Left renal cortex interstitium (tissue), 4 donors: ENCODE measurements around the gene IPP. TPM values are rescaled to one million over a fixed set of nuclear protein-coding genes. Genes with fewer than 3 reads are reported as not detected.
A peak's percentile ranks its signal among the peaks of the same experiment; 100 is the strongest.
"Not testable (repeated sequence)": the region's sequence is repeated elsewhere in the genome, so short reads cannot be mapped to it uniquely, and the experiment has no call there.

ENCODE experiments used
- DNase-seq, 4 donors: peaks; one replicate each; pipeline ENCODE4 v3.0.0-alpha.2; 2013; ENCODE audit warnings: low read depth in 4 of 4, low spot score in 2 of 4, missing footprints in 1 of 4
- polyA plus RNA-seq, 4 donors: library from polyadenylated mRNA; unstranded; fragments of 120-200 nt; gene quantifications; one replicate each; pipeline ENCODE4 v1.2.1, GENCODE V29; 2013; ENCODE audit not compliant: insufficient read length in 4 of 4

Gene IPP
- polyA plus RNA-seq, 4 donors = 25.0 to 31.3 (median 27.4) TPM

DNA sequence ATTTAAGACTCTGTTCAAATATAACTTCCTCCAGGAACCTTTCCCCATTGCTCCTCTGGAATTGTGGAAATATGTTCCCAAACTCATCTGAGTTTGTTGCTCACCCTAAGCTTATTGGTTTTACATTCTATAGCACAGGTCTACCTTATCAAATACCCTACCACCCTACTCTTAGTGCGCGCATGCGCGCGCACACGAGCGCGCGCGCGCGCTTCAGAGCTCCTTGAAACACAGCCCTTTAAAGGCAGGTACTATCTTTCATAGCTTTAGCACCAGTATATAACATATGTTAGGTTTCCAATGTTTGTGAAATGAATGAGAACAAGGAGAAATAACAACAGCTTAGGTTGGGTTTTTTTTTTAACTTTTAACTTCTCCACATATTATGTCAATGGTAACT lies 3.5 kb downstream of the IPP start:
- no peak for DNase-seq

DNA sequence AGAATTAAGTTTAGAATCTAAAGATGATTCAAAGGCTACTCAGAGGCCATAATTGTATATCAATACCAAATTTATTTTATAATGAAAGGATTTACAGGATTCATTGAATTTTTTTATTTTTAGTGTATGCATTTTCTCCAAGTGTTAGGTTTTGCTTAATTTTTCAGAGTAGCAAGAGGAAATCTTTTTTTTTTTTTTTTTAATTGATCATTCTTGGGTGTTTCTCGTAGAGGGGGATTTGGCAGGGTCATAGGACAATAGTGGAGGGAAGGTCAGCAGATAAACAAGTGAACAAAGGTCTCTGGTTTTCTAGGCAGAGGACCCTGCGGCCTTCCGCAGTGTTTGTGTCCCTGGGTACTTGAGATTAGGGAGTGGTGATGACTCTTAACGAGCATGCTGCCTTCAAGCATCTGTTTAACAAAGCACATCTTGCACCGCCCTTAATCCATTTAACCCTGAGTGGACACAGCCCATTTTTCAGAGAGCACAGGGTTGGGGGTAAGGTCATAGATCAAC lies 10.8 kb downstream of the IPP start:
- DNase-seq = not testable (repeated sequence)

DNA sequence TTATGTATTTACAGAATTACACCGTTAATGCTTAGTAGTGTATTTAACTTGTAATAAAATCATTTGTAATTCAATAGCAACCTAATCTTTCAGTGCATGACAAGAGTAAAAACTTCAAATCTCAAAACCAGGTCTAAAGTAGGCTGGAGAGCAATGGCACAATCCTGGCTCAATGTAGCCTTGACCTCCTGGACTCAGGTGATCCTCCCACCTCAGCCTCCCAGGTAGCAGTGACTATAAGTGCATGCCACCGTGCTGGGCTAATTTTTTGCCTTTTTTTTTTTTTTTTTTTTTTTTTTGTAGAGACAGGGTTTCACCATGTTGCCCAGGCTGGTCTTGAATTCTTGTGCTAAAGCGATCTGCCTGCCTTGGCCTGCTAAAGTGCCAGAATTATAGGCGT lies 11.3 kb downstream of the IPP start:
- DNase-seq = no peak

DNA sequence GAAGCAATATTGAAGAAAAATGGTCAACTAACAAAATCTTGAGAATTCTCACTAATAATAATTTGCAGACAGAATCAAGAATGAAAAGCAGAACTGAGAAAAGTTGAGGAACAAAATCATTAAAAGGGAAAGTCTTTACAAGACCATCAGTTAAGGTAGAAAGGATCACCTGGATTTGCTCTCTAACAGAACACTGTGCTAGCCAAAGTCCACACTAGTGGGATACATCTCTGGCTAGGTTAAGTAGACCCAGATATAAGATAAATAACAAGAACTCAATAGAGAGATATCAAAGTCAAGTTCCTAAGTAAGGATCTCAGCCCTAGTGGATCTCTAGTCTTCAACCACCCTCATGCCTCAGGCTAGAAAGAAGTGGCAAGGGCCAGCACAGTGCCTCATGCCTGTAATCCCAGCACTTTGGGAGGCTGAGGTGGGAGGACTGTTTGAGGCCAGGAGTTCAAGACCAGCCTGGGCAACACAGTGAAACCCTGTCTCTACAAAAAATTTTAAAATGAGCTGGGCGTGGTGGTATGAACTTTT lies 19.6 kb downstream of the IPP start:
- DNase-seq = no peak

DNA sequence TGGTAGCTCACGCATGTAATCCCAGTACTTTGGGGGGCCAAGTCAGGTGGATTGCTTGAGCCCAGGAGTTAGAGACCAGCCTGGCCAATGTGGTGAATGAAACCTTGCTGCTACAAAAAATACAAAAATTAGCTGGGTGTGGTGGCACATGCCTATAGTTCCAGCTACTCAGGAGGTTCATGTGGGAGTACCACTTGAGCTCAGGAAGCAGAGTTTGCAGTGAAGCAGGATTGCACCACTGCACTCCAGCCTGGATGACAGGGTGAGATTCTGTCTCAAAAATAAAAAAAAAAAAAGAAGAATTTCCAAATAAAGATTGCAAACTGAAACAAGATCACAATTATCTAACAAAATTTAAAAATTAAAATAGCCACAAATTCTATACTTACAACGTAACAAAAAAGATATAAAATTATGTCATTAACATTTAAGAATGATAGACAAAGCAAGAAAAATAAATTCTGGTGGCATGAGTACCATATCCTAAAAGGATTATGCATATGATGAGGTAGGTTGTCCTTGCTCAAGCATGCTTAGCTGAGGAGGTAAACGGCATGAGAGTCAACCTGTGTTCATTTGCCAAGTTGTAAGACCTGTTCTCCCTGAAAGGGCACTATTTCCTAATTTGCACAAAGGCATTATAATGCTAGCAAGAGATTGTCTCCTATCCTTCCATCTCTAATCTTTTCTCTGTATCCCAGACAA lies 20.2 kb downstream of the IPP start:
- peak in 1 of 4 donors; percentile 17 for DNase-seq

DNA sequence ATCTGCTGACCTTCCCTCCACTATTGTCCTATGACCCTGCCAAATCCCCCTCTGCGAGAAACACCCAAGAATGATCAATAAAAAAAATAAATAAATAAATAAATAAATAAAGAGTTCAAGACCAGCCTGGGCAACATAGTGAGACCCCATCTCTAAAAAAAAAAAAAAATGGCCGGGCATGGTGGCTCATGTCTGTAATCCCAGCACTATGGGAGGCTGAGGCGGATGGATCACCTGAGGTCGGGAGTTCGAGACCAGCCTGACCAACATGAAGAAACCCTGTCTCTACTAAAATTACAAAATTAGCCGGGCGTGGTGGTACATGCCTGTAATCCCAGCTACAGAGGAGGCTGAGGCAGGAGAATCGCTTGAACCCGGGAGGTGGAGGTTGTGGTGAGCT lies 24.4 kb downstream of the IPP start:
- DNase-seq = not testable (repeated sequence)

DNA sequence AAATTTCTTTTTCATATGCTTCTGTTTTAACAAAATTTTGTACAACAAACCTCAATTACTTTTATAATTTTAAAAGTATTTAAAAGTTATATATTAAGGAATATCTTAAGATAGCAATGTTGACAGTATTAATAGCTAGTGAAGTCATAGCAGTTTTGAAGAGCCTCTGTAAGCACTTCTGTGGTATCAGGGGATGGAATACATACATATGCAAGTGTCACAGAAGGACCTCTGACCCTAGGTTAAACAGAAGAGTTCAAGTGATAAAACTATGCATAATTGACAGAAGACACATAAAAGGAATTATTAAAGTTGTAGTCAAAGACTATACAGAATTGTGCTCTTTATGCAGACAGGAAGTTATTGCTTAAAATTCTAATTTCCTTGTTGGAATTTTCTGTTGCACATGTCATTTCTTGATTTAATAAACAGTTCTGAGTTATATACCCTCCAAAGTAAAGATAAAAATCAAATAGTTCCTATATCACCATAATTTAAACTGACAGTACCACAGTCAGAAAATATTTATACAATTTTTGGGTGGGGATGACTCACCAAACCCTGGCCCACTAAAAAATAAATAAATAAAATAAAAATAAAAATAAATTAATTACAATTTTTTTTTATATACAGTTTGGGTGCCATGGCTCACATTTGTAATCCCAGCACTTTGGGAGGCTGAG lies 27.1 kb downstream of the IPP start:
- DNase-seq = no peak

DNA sequence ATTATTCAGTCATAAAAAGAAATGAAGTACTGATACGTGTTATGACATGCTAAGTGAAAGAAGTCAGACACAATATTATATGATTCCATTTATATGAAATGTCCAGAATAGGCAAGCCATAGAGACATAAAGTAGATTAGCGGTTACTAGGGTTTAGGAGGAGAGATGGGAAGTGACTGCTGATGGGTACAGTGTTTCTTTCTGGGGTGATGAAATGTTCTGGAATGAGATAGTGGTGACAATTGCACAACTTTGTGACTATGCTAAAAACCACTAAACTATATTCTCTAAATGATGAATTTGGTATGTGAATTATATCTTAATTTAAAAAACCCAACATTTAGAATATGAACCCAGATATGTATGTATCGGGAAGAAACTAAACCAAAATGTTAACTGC lies 27.6 kb downstream of the IPP start:
- DNase-seq = no peak

DNA sequence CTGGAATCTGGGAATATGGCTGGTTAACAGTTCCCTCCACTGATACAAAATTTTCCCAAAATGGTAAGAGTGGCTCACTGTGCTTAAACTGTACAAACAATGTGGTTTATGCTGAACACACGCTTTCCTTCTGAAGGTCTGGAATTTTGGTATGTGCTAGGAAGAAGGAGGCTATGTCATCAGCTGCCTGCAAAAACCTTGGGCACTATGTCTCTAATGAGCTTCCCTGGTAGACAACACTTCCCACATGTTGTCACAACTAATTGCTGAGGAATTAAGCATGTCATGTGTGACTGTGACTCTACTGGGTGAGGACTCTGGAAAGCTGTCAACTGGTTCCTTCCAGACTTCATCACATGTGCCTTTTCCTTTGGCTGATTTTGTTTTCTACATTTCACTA lies 29.2 kb downstream of the IPP start:
- no peak for DNase-seq

DNA sequence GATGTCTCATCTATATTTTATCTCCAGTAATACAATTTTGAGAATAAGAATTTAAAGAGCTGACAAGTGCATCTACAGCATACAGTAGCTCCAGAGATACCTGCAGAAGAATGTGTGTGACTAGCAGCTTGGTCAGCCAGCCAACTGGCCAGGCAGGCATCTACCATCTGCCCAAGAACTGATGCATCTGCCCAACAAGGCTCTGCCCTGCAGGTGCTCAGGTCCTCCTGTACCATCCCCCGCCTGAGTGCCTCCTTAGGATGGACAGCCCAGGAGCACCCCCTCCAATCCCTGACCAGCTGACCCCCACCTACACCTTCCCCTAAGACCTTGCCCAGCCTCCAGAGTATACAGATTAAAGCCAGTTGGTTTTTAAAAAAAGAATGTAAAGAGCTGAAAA lies 32.2 kb downstream of the IPP start:
- no peak for DNase-seq

DNA sequence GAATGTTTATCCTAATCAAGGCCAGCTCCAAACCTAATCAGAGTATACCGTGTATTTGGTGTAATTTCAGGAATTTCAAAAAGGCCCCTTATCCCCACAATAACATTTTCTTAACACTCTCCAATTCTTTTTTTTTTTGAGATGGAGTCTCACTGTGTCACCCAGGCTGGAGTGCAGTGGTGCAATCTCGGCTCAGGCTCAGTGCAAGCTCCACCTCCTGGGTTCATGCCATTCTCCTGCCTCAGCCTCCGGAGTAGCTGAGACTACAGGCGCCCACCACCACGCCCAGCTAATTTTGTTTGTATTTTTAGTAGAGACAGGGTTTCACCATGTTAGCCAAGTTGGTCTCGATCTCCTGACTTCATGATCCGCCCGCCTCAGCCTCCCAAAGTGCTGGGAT lies 33.1 kb downstream of the IPP start:
- not testable (repeated sequence) for DNase-seq

DNA sequence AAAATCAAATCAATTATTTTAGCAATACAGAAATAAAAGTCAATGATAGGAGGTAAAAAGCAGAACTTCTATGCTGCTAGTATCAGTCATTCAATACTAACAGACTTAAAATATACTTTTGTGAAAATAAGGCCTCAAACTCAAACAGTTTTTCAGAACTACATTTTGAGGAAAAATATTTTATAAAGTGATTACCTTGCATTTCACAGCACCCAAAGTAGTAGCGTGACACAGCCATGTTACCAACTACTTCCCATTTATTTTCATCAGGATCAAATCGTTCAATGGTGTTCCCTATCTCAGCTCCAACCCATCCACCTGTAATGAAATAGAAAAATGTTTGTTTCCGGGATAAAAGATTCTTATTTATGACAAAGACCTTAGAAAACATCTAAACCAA lies 33.8 kb downstream of the IPP start:
- DNase-seq = no peak

DNA sequence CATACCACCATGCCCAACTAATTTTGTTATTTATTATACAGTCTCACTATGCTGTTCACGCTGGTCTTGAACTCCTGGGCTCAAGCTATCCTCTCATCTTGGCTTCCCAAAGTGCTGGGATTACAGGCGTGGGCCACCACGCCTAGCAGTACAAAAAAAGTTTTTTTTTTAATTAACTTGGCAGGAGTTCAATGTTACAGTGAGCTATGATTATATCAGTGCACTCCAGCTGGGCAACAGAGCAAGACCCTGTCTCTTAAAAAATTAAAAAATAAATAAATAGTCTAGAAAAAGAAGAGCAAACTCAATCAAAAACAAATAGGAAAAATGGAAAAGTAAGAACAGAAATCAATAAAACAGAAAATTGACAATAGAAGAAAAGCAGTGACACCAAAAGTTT lies 36.7 kb downstream of the IPP start:
- no peak for DNase-seq

DNA sequence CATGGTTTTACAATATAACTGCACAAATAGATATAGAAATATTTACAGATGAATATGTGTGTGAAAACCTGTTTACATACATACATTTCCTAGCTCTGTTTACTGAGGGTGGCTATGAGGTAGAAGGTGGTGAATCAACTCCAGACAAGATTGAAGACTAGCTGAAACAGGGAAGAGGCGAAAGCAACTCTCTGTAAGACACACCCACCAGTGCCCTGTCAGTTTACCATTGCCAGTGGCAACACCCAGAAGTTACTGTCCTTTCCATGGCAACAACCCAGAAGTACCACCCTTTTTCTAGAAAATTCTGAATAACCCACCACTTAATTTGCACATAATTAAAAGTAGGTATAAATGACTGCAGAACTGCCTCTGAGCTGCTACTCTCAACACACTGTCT lies 45.8 kb downstream of the IPP start:
- no peak for DNase-seq

DNA sequence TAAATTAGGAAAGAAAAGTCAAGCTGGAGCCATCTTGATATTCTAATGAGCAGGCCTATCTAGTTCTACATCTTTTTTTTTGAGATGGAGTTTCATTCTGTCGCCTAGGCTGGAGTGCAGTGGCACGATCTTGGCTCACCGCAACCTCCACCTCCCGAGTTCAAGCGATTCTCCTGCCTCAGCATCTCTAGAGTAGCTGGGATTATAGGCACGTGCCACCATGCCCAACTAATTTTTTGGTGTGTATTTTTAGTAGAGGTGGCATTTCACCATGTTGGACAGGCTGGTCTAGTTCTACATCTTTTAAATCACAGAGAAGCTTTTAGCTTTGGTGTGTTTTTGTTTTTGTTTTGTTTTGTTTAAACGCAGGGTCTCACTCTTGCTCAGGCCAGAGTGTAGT lies 55.6 kb downstream of the IPP start:
- DNase-seq = no peak

DNA sequence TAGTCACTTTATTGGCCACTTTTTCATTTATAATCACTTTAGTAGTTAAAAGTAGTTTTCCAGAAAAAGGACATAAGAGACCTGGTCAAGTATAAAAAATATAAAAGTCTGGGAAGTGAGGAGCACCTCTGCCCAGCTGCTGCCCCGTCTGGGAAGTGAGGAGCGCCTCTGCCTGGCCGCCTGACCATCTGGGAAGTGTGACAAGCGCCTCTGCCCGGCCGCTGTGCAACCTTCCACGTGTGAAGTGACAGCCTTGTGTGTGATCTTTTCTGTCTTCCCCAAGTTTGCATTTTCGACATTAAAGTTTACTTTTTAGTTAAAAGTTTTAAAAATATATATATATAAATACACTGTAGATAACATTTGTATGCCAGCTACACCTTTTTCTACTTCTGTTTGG lies 56.6 kb downstream of the IPP start:
- DNase-seq = not testable (repeated sequence)

DNA sequence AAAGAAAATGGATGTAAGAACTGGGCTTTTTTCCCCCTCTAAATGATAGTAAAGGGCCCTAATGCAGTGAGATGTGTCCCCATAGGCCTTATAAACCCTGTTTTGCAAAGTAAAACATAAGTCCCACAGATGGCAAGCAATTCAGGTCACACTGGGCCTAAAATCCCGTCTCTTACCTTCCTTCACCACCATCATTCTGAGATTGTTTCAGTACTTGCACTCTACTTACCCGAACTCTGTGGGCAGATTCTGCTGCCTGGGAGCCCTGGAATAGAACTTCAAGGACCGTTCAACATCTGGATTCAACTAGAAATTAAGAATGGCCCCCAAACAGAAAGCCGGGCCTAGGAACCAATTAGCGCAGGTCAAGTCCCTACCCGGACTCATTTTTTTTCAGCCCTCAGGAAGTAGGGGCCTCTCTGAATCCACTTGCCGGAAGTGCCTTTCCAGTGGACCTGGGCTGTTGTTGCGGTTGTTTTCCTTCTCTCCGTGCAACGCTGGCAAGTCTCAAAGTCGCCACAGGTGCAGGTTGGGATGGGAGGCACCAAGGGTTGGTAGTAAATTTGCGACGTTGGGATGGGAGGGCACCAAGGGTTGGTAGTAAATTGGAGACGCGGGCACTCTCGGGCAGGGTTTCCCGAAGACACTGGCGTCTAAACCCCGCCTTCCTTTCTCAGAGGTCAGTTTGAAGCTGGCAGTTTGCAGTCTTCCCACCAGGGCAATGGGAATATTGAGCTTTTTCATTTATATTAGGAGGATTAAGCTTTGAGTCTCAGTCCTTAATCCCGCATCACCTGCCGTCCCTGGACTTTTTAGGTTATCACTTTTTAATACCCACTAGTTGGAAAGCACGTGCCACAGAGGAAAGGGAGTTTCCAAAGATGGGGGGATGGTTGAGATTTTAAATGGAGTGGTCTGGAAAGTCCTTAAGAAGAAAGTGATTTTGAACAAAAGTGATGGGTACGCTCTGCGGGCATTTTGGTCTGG lies 62.4 kb downstream of the IPP start, which contains the start of gene TMEM69:
TMEM69 (plus strand) TSS at position 428 of the 987 bp plus-strand sequence. CDS start 2,888 bp downstream, outside the sequence.
- peak; percentile 81 to 89 (median 88) for DNase-seq

DNA sequence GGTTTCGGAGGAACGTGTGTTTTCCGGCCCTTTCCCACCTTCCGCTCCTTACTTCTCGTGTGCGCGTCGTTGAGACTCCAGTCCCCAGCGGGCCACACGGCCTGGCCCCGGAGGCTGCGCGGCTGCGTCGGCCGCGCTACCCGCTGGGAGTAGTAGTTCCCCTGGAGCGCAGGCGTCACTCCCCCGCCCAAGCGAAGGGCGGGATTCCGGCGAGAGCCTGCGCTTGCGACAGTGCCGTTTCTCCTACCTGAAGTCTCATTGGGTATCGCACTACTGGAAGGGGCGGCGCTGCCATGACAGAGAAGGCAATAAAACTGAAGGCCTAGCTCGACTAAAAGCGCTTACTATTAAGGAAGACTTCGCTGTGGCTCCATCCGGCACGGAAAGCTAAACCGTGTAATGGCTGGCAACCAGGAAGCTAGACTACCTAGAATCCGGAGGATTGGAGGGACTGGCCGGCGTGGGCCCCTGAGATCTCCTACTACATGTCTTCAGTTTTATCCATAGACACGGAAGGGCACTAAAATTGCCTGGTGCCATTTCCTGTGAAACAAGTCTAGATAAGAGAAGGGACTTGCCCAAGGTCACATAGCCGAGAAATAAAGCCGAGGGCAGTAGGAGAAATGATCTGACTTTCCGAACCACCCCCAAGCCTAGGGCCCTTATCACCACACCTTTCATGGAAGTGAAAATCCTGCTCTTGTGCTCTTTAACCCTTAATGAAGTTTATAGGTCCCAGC lies 63.3 kb downstream of the IPP start:
- DNase-seq = peak; percentile 94 to 98 (median 97)

DNA sequence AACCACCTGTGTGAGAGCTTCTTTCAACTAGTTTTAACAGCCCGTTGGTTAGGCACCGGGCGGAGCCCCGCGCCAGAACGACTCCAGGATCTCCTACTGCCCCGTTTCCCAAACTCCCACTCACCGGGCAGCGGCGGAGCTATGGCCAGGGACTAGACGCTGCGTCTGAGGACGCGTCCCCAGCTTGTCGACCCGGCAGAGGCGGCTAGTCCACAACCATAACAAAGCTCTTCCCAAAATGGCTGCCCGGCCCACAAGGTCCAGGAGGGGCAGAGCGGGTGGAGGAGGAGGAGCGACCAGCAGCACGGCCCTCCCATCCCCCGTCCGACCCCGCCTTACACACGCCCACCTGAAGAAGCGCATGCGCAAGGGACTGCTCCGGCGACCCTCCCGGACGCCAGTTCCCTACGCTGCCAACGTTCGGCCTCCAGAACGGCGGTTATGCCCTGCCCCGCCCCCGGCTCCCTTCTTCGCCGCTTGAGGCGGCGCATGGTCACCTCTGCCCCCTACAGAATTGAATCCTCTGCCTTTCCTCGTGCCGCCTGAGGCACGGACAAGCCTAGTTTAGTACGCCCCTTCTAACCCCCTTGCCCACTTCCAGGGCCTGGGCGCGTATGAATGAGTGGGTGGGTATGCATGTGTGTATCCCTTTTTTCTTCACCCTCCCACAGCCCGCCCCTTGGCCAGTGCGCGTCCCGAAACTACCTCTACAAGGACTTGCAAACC lies 64.0 kb downstream of the IPP start, which contains the start of gene GPBP1L1:
GPBP1L1 (minus strand) TSS at position 246 of the 726 bp plus-strand sequence. CDS start 27,446 bp downstream, outside the sequence.
- peak; percentile 88 to 96 (median 94) for DNase-seq
